Daoy (cell line): ENCODE measurements around the gene DBR1. TPM values are rescaled to one million over a fixed set of nuclear protein-coding genes. Genes with fewer than 3 reads are reported as not detected.

ENCODE experiments used
- DNase-seq: peaks from one replicate; pipeline ENCODE4 v3.0.0-alpha.2; 2015; ENCODE audit warnings: low read depth
- total RNA-seq: library from RNA; depleted of rRNA; stranded (reverse); fragments of >200 nt; shearing (Covaris generic); gene quantifications from 2 replicates; pipeline ENCODE4 v1.2.3, GENCODE V29; 2014; rRNA removed

The DBR1 gene
- total RNA-seq, 1 experiment from 2014 or later: 26.2 TPM

GRCh38 chr3:138124188-138124587 is 50.5 kb downstream of the DBR1 start:
- DNase-seq: no peak

GRCh38 chr3:138119423-138119766 is 55.3 kb downstream of the DBR1 start:
- no peak for DNase-seq

DNA sequence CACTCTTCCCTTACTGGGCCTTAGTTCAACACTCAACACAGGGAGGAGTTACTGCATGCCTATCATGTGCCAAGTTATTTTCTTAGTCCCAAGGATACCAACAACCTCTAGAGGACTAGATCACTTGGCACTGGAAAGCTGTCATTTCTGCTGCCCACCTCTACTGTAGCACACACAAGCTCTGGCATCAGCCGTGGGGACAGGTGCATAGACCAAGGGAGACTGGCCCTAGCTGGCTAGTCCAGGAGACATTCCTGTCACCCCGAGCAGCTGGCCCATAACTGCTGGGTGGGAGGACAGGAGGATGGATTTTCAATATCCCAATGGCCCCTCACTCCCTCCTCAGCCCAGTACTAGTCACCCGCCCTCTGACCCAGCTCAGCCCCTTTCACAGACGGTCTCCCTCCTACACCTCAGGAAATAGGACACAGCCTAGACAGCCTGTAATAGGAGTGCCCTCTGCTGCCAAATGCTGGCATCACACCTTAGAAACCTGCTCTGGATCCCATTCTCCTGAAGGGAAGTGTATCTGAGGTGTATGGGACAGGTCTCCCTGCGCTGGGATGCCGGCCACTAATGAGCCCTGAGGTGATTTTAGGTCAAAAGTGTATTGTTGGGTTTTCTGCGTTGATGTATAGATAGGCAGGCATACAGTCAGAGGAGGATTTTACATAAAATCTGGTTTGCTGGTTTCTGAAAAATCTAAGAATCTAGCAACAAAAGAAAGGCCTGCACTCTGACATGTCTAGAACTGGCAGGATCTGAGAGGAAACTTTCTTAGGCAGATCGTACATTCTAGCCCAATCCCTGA is 55.9 kb downstream of the DBR1 start:
- peak; percentile 79 for DNase-seq

DNA sequence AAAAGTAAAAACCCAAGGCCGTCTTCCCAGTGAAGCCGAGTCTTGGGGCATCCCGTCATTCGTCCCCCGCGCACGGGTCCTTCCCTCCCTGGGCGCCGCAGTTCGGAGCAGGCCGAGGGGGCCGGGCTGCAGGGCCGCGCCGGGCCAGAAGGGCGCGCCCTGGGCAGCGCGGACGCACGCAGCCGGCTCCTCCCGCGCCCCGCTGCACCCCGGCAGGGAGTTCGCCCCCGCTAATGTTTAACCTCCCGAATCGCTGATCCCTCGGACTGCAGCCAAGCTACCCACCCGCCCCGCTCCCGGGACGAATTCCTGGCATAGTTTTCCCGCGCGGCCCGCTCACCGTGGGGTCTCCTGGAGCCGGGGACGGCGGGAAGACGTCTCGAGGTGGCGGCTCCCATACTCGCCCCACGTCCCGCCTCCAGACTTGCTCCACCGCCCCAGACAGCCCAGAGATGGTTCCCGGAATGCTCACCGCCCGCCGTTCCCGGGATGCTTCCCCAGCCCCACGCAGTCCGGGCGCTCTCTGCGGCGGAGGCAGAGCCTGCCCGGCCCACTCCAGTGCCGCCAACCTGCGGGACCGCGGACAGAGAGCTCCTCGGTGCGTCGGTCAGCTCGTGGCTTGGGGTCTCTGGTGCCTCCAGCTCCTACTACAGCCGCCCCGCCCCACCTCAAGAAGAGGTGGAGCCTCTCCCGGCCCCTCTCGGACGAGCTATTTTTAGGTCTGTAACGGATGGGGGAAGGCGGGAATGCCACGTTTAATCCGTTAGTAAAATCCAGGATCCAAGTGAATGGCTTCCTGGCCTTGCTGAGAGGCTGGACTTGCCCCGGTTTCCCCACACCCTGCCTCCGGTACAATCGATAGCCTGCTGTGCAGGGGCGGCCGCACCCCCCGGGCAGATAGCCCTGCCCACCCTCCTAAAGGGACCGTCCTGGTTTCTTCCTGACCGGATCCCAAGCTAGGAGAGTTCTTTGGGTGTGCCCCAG is 59.4 kb downstream of the DBR1 start, which contains the start of gene DZIP1L:
Gene DZIP1L (minus strand): TSS at position 621 of the 984 bp plus-strand sequence. CDS start 11,637 bp downstream, outside the sequence.
- DNase-seq: peak; percentile 78

GRCh38 chr3:138114431-138114918 is 60.2 kb downstream of the DBR1 start:
- peak; percentile 53 for DNase-seq

DNA sequence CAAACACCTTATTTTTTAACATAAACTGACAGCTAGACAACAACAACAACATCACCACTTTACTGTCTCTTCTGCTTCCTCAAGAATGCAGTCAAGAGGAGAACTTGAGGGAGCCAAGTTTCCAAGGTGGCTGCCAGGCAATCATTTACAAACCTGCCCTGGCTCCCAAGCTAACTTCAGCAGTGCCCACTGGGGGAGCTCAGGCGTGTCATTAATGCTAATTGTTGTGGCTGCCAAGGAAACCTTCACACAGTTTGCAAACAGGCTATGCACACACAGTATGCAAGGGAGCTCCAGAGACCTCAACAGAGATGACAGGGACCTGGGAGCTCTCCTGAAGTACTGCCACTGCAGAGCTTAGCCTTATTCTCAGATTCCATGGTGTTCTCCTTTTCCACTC is 61.4 kb downstream of the DBR1 start:
- peak; percentile 36 for DNase-seq

- peak; percentile 27 for DNase-seq
These were observed 62.4 kb downstream of the DBR1 start for GRCh38 chr3:138112362-138112761.

Other genes starting within 250 kb of the DBR1 start
- not detected in 2 replicates for gene CLDN18, start 164.8 kb downstream of the DBR1 start, total RNA-seq
- gene DZIP1L, start 59.3 kb downstream of the DBR1 start, total RNA-seq: 8.2 and 9.7 TPM in 2 replicates
- not detected in 2 replicates for gene A4GNT, start 42.5 kb downstream of the DBR1 start, total RNA-seq
- gene ARMC8, start 12.4 kb upstream of the DBR1 start, total RNA-seq: 54.8 and 56.3 TPM in 2 replicates
- gene NME9, start 154.9 kb upstream of the DBR1 start, total RNA-seq: not detected in 2 replicates
- gene MRAS, start 173.7 kb upstream of the DBR1 start, total RNA-seq: 12.3 and 14.8 TPM in 2 replicates